Stimulated activated CD4-positive, alpha-beta T cell treated with anti-CD3 and anti-CD28 coated beads, Interleukin-15, amount 100 ng/mL, for 24 hours (primary cell): ENCODE results near the gene SYCP2.
"Not testable (repeated sequence)": the region's sequence is repeated elsewhere in the genome, so short reads cannot be mapped to it uniquely, and the experiment has no call there.

Source experiments
- DNase-seq: peaks from one replicate; pipeline ENCODE4 v3.0.0-alpha.2; 2020

Gene SYCP2

DNA sequence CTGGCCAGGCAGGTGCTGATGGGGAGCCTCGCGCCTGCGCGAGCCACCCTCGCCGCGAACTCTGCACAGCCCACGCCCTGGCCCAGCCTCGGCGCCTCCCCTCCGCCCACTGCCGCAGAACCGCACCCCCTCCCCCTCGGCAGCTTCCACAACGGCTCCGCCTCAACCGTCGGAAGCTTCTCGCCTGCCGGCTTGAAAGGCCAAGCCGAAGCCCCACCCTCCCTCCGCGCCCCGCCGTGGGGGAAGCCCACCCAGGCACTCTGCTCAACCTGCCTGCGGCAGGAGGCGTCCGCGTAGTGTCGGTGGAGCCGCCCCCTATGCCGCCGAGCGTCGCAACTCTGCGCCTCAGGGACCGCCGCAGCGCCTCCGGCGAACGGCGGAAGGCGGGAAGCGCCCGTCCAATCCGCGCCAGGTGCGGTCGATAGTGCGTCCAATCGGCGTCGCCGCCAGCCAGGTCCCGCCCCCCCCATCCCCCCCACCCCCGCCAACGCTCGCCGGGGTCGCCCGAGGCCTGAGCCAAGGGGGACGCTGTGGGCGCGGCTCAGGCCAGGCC, at the start of gene SYCP2:
SYCP2 (minus strand) TSS at position 342 of the 553 bp plus-strand sequence. CDS start 11,224 bp downstream, outside the sequence.
- peak; percentile 70 for DNase-seq

DNA sequence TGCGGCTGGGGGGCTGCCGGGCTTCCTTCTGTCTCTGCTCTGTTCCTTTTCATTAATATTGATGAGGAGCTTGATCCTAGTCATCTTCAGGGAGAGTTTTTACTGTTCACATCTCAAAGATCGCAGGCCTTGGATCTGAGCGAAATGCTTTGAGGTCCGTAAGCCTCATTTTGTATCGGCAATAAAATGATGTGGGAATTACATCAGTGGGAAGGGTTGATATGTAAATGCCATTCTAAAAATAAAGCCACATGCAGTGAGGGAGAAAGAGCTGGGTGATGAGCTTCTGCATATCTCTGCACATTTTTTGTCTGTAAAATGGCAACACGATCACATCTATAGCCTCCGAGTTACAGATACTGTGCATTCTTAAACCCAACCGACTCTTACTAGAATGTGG, 49.6 kb upstream of the SYCP2 start:
- no peak for DNase-seq

DNA sequence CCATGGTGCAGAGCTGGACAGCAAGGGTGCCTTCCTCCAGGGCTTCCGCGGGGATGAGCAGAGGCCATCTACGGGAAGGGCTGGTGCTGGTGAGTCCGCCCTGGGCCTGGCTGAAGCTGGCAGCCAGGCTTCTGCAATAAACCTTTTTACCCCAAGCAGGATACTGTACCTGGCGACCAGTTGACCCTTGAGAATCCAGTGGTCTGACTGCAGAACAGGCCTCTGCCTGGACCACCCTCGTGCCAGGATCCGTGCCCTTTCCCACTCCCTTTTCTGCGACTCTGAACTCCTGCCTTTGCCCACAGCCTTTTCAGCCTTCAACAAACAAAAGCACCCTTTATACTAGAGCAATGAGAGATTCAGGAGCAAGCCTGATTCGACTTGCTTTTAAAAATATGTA, 43.6 kb upstream of the SYCP2 start:
- DNase-seq: no peak

DNA sequence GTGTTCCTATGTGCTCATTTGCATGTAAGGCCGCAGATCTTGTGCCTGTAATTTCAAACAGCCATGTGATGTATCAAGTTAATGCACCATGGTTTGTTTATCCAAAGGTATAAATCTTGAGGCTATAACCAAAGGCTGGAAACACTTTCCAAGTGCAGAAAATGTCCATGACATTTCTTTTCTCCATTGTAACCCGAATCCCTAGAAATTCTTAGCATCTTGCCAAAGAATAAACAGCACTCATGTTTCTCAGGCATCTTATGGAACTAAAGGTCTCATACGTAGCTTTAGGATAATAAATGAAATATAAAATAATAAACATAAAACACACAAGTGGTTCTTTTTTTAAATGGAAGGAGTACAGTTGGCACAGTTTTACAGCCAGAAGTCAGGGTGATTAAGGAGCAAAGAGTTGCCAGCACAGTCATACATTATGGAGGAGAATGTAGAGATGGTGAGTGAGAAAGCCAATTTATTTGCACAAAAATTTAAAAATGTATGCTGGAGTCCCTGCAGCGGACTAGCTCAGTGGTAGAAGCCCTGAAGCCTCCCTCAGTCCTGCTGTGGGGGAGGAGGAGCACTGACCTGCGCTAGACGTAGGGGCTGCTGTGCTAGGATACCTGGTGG, 42.8 kb upstream of the SYCP2 start:
- DNase-seq: no peak

DNA sequence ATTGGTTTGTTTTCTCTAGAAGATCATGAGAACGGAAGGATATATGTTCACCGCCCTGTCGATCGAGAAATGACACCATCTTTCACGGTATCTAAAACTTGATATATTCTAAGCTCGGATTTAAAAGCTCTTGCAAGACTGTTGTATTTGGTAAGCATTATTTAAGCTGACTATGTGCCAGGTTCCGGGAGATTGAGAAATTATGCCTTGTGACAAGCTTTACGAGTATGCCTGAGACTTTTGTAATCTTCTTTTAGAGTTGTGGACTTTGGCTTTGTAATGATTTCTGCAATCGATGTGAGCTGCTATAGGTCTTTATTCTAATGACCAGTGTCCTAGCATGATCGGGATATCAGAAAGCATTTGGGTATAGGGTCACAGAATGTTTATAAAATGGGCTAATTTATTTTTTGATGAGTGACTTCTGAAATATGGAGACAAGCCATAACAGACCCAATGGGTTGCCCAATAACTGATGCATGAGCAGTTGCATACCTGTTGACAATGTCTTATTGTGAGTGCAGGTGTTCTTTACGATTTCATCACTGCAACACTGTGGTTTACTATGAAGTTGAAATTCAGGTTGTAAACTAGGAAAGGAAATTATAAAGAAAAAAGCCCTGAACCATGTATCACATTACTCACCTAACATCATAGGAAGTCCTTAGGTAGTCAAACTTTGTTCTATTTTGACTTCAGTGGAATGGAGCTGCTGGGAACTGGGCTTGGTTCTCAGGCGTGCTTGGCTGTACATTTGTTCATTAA, 38.8 kb upstream of the SYCP2 start:
- DNase-seq: no peak

DNA sequence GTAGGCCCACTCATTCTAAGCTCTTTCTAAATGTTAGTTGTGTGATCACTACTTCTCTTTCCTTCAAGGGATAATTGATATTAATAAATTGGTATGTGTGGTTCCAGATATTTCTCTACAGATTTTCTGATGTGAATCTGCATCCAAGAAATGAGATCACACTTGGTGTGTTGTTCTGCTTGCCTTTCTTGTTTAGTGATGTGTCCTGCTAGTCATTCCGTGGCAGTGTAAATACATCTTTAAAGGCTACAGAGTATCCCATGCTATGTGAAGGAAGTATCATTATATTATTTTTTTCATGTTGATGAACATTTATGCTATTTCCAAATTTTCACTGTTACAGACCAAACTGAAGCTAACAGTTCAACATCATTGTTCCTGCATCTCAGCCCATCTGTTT, 38.0 kb upstream of the SYCP2 start:
- no peak for DNase-seq

DNA sequence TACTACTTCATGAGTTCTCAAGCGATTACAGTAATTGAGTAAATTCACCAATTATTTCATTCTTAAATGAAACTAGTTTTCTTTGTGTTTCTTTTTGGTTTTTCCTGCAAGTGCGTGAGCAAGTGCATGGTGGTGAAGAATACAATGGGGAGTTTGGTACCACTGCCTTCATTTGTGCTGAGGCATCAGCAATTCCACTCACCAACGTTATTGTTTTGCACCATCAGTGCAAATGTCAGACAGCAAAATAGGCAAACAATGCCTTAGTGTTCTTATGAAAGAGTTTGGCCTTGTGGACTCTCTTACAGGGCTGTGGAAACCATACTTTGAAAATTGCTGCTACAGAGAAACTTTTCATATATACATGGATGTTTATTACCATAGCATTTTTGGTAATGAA, 33.0 kb upstream of the SYCP2 start:
- no peak for DNase-seq

- no peak for DNase-seq
Measured at GRCh38 chr20:59962155-59962554, 28.7 kb upstream of the SYCP2 start.

GRCh38 chr20:59961423-59961822, 28.0 kb upstream of the SYCP2 start:
- DNase-seq: no peak

- DNase-seq: no peak
Measured at GRCh38 chr20:59958626-59959025, 25.2 kb upstream of the SYCP2 start.

DNA sequence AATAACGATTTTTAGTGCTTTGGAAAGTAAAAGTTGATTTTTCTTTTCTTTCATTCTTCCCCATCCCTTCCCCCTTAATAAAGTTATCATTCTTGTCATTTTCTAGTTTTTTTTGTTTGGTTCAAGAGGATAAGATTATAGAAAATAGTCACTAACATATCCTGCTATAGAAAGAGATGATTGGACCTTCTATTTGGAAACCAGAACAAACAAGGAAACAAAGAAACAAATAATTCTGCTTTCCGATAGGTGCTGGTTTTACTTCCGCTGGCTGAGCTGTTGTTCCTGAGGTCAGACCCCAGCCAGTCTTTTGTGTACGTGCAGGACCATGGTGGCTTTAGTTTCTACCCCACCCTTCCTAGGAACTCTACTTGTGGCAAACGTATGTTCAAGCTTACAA, 24.7 kb upstream of the SYCP2 start, which contains the start of gene CDH26:
CDH26 (plus strand) TSS at position 301 of the 400 bp plus-strand sequence. CDS start 304 bp downstream, outside the sequence.
- no peak for DNase-seq

DNA sequence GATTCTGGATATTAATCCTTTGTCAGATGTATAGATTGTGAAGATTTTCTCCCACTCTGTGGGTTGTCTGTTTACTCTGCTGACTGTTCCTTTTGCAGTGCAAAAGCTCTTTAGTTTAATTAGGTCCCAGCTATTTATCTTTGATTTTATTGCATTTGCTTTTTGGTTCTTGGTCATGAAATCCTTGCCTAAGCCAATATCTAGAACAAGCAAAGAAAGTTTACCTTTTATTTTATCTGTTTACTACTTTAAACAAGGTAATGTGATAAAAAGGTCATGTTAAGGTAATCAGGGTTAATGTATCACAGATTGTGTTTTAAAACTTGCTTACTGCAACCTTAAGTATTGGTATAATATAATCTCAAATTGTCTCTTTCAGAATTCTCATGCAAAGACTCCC, 24.1 kb upstream of the SYCP2 start:
- DNase-seq: not testable (repeated sequence)

- DNase-seq: no peak
Measured at GRCh38 chr20:59955131-59955796, 21.8 kb upstream of the SYCP2 start.

GRCh38 chr20:59954718-59955117, 21.3 kb upstream of the SYCP2 start:
- DNase-seq: no peak

GRCh38 chr20:59949911-59950310, 16.5 kb upstream of the SYCP2 start:
- no peak for DNase-seq

DNA sequence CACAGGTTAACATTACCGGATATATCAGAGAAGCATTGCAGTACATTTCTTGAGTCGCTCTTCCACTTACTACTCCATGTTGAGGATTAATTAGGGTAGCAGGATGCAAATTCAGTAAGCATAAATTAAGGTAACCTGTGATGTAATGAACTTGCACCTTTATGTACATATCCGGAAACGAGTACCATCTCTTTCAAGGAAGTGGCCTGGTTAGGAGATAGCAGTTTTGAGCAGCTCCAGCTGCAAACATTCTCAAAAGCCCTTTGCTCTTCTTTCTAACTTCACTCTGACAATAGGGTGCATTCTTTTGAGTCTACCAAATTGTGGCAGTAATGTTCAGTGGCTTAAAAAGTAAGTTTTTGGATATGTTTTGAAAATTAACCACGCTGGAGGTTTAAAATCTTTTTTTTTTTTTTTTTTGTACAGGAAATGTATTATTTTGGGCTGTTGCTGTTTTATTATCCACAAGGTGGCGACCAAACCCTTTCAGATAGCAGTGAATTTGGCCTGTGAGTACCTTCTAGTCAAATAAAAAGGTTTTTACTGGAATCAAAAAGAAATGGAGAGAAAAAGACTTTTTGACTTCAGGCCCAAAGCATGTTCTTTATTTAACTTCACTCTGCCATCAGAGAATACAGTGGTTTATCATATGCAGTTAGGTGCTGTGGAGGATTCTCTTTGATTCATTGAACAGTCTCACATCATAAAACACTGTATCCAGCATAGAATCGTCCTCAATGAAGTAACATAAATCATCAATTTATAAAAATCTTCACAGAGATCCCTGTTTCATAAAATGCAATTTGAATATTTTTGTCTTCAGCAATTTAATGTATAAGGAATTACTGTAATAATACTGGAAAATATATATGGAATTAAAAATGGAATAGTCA, 15.6 kb upstream of the SYCP2 start:
- no peak for DNase-seq

DNA sequence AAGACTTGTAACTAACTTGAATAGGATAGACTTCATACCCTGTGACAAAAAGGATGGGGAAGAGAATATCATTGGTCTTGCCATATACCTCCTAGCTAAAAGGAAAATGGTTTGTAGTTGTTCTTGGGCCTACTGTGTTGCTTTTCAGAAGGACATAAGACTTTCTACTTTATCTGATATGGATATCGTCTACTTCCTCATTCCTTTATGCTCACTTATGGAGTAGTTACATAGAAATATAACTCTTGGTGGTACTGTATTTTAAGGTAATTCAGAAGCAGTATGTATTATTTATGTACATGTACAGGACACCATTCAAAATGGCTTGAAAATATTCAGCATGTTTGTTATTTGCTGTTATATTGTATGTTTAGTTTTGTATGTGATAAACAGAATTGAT, 14.8 kb upstream of the SYCP2 start:
- no peak for DNase-seq

GRCh38 chr20:59947376-59947775, 13.9 kb upstream of the SYCP2 start:
- DNase-seq: no peak

- no peak for DNase-seq
Measured at GRCh38 chr20:59945731-59946130, 12.3 kb upstream of the SYCP2 start.

GRCh38 chr20:59945175-59945574, 11.7 kb upstream of the SYCP2 start:
- no peak for DNase-seq

DNA sequence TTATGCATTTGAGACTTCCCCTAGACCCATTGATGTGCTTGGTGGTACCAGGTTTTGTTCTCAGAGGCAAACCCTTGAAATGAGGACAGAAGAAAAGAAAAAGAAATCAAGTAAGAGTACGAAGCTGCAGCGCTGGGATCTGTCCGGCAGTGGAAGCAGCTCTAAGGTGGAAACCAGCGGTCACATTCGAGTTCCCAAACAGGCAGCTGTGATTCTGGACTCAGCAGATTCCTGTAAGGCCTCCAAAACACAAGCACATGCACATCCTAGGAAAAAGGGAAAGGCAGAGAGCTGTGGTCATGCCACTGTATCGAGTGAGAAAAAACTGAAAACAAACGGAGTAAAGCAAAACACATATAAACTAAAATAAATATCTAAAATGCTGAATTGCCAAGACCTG, 11.3 kb upstream of the SYCP2 start:
- DNase-seq: no peak

DNA sequence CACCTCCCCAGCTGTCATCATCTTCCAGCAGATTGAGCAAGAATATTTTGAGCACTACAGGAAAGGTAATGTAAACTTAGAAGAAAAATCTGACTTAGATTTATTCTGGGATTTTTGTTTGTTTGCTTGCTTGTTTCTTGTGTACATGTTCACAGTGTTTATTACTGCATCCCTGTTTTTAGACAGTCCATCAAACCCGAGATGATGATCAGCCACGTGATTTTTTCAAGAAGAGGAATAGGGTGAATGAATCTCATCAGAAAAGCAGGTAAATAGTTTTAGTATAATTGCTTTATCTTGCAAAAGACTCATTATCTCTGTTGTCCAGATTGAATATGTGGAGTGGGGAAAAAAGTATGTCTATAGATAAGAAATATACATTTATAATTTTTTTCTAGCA, 8.8 kb upstream of the SYCP2 start:
- no peak for DNase-seq

DNA sequence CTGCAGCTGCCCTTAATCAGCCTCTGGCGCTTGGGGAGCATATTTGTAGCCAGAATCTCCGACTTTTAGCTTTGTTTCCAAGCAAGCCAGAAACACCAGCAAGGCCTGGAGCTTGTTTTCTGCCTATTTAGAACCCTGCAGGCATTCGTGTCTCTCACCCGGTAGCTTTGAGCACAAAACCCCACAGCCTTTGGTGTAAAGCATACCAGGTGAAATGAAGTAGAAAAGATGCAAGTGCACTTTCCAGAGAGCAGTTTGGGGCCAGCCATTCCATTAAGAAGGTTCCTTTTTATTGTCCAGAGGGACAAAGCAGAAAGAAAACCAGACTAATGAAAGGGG, 7.5 kb upstream of the SYCP2 start:
- DNase-seq: no peak
